NCI-H2107 treated with DMSO at 0.1 percent for 48 hours (cell line): Measurements from ENCODE around the gene HTT.

ENCODE experiments used
- DNase-seq: peaks from one replicate; lab custom pipeline; 2025; ENCODE audit not compliant: unreplicated experiment; lab: John Stamatoyannopoulos, UW

Gene HTT

DNA sequence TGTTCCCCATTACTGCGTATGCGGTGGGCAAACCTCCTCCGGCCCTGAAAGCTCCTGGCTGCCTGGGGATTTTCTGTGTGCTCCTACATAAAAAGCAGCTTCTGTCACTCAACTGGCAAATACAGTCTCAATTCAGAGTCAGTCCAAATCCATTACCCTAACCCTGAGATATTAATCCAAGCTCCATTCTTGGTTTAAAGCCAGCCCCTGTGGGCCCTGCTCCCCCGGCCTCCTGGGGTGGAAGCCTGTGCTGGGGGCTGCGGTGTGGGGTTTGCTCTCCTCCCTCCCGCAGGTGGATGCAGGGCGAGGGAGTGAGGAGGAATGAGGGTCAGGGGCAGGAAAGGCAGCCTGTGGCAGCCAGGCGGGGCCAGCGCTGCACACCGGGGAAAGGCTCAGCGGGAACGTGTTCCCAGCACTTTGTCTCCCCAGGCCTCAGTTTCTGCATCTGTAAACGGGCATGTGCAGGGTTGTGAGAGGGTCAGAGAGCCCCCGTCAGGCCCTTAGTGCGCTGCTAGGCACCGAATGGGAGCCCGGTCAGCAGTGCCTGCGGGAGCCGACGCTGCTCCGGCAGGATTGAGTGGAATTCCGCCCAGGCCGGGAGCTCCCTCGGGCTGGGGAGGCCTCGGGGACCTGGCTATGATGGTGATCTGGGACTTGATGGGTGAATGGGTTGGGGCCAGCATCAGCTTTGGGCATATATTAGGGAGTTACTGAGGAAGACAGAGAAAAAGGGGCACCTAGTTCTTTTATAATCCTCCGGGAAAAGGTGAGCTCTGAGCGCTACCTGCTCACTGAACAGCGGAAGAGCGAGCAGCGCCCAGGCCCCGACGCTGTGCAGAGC, 212.1 kb downstream of the HTT start:
- DNase-seq = no peak

- no peak for DNase-seq
These were observed 212.9 kb downstream of the HTT start for GRCh38 chr4:3287271-3287971.

DNA sequence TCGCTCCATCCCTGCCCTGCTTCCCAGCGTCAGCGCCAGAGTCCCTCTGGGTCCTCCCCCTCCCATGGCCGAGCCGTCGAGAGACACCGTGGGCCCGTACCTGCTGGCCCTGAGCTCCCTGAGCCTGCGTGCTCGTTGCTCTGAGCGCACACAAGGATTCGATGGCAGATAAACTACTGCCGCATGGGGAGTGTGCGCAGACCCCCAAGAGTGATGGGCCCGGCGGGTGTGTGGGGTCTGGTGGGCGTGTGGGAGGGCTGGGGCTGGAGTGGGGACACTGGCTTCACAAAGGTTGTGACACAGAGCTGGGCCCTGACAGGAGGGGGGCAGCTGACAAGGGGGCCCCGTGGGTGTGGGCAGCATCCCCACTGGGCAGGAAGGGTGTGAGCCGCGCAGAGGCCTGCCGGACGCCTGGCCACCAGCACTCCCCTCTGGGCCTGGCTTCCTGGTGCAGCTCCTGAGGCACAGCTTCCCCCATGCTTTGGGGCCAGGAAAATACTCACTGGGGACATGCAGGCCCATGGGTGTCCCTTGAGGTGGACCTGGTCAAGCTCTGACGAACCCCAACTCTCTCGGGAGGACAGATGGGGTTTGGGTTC, 213.6 kb downstream of the HTT start:
- no peak for DNase-seq

- no peak for DNase-seq
These were observed 214.2 kb downstream of the HTT start for GRCh38 chr4:3288571-3289094.

DNA sequence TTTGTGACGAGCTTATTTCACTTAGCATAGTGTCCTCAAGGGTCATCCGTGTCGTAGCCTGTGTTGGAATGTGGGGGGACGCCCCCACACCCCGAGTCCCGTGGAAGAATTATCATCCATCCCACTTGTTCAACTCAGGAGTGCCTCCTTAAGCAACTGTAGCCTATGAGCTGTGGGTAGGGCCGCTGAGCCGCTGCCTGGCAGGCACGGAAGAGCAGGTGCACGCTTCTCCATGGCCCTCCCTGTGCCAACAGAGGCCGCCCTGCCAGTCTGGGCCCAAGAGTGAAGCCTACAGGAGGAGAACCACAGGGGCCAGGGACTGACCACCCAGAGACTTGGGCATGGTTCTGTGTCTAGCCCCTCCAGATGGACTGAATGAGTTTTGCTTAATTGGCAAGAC, 216.0 kb downstream of the HTT start:
- DNase-seq = no peak

DNA sequence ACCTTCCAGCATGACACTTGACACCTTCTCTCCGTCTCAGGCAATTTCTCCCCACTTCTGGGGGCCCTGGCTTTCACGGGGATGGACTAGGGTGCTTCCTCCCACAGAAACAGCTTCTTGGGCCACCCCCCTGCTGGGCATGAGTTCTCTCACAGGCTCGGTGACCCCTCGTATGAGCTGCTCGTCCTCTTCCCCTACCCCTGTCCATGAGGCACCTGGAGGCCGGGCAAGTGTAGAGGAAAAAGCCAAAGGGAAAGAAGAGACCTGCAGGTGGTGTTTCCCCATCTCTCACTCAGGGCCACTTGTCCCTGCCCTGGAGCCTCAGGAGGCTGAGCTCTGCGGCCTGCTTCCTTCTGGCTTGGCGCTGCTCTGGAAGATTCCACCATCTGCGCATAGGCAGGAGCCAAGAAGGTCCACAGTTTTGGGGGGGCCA, 216.4 kb downstream of the HTT start:
- DNase-seq = no peak

- DNase-seq = no peak
These were observed 217.0 kb downstream of the HTT start for GRCh38 chr4:3291411-3291968.

GRCh38 chr4:3291969-3292570, 217.6 kb downstream of the HTT start:
- DNase-seq = no peak

DNA sequence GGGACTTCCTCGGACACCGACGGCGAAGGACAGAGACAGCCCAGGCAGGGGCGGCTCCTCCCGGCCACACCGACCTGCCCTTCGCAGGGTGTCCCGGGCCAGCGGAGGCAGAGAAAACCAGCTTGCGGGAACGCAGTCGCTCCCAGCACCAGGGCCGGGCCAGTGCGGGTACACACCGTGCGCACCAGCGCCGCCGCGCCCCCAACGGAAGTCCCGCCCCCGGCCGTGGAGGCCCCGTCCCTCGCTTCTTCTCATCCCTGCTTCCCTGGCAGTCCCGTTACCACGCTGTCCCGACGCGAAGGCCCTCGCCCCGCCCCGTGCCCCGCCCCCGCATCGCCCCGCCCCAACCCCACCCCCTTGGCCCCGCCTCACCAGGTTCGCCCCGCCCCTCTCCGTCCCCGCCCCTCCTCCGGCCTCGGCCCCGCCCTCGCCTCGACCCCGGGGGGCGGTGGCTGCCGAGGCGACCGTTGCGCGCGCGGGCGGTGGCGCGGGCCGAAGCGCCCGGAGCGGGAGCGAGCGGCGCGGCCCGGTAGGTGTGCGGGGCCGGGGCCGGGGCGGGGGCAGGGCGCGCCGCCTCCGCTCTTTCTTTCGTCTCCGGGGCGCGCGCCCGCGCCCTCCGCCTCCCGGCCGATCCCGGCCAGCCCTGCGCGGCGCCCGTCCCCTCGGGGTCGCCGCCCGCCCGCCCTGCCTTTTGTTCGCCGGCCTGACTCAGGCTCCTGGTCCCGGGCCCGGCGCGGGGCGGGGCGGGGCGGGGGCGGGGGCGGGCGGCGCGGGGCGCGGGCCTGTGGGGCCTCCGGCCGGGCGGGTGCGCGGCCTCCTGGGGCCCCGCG, 218.3 kb downstream of the HTT start, which contains the start of gene RGS12:
RGS12 (plus strand) TSS at position 451 of the 830 bp plus-strand sequence. CDS start 23,150 bp downstream, outside the sequence.
- peak; percentile 48 for DNase-seq
